Activated naive CD8-positive, alpha-beta T cell treated with anti-CD3 and anti-CD28 coated beads, Interleukin-2, amount 10 ng/mL, durations not matched to agents 7 days and 5 days (primary cell): ENCODE measurements around the gene HSPB6. TPM values are rescaled to one million over a fixed set of nuclear protein-coding genes. Genes with fewer than 3 reads are reported as not detected.
"Not testable (repeated sequence)": the region's sequence is repeated elsewhere in the genome, so short reads cannot be mapped to it uniquely, and the experiment has no call there.

Experiments used
- ATAC-seq: fragments of 150-1000 bp; cut with Tn5 transposase; one replicate; pipeline ENCODE4 v1.10.0; 2021; ENCODE audit warnings: low read depth, moderate library complexity
- POLR2A ChIA-PET: fragments of 350-600 bp; sonication (Branson Sonifier 250); formaldehyde crosslinking; loops from one replicate; lab custom pipeline; 2021; ENCODE audit warnings: antibody characterized with exemption; lab: Charles Lee
- DNase-seq: peaks from one replicate; pipeline ENCODE4 v3.0.0; 2021
- H3K27ac Mint-ChIP-seq: one replicate; pipeline ENCODE4 v1.8.0; 2022; ENCODE audit warnings: mild to moderate bottlenecking, mixed read lengths
- H3K27me3 Mint-ChIP-seq: one replicate; pipeline ENCODE4 v1.8.0; 2022; ENCODE audit warnings: mild to moderate bottlenecking, moderate library complexity, mixed read lengths
- H3K36me3 Mint-ChIP-seq: one replicate; pipeline ENCODE4 v1.8.0; 2021; ENCODE audit warnings: mild to moderate bottlenecking, mixed read lengths
- H3K4me1 Mint-ChIP-seq: one replicate; pipeline ENCODE4 v1.8.0; 2021; ENCODE audit warnings: mixed read lengths
- H3K4me3 Mint-ChIP-seq: one replicate; pipeline ENCODE4 v1.8.0; 2022; ENCODE audit warnings: mild to moderate bottlenecking, moderate library complexity, mixed read lengths
- H3K9me3 Mint-ChIP-seq: one replicate; pipeline ENCODE4 v1.8.0; 2021; ENCODE audit warnings: mixed read lengths
- total RNA-seq, 2 experiments: library from RNA; stranded (reverse); gene quantifications; one replicate each; pipeline ENCODE4 v1.2.3, GENCODE V29; 2021

Gene HSPB6
- total RNA-seq, 2 experiments from 2014 or later = 0.36 TPM; not detected in 1

DNA sequence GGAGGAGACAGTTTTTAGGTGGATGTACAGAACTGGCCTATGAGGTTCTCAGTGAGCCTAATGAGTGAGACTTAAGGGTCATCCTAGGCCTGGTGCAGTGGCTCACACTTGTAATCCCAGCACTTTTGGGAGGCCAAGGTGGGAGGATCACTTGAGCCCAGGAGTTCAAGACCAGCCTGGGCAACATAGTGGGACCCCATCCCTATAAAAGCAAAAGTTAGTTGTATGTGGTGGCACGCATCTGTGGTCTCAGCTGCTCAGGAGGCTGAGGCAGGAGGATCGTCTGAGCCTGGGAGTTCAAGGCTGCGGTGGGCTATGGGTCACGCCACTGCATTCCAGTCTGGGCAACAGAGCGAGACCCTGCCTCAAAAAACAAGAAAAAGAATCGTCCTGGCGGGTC is 32.7 kb downstream of the HSPB6 start:
- H3K9me3 Mint-ChIP-seq, H3K4me1 Mint-ChIP-seq, H3K27me3 Mint-ChIP-seq, H3K27ac Mint-ChIP-seq, ATAC-seq, H3K4me3 Mint-ChIP-seq, DNase-seq: not testable (repeated sequence)
- peaks cover 22% of the 10 kb centered on the region for H3K36me3 Mint-ChIP-seq
- POLR2A ChIA-PET = interaction anchor here (0.6 kb wide), 1 partner anchor 177 kb away, joined by 3 read pairs; no protein-coding TSS in a partner anchor

GRCh38 chr19:35723671-35724070 is 33.2 kb downstream of the HSPB6 start:
- Mint-ChIP-seq H3K4me3 (no peak overlapping the region), H3K27me3 (no peaks in the 10 kb centered on the region), H3K9me3 (no peaks in the 10 kb centered on the region), H3K27ac (no peak overlapping the region), H3K4me1 (peaks cover 12% of the 10 kb centered on the region), H3K36me3 (peaks cover 22% of the 10 kb centered on the region)
- DNase-seq (no peak), ATAC-seq (no peak)
- POLR2A ChIA-PET = interaction anchor here (0.6 kb wide), 1 partner anchor 177 kb away, joined by 3 read pairs; no protein-coding TSS in a partner anchor

DNA sequence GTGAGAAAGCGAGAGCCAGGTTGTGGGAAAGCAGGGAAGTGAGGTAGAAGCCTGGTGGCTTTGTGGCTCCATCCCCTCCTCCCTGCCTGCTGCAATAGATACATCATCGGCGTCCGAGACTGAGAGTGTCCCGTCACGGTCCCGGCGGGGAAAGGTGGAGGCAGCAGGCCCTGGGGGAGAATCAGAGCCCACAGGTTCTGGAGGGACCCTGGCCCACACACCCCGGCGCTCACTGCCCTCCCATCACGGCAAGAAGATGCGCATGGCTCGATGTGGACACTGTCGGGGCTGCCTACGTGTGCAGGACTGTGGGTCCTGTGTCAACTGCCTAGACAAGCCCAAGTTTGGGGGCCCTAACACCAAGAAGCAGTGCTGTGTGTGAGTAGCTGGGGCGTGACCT is 33.9 kb downstream of the HSPB6 start:
- Mint-ChIP-seq H3K36me3 (peaks cover 17% of the 10 kb centered on the region), H3K9me3 (no peaks in the 10 kb centered on the region), H3K4me1 (peaks cover 12% of the 10 kb centered on the region), H3K4me3 (no peak overlapping the region), H3K27ac (no peak overlapping the region), H3K27me3 (no peaks in the 10 kb centered on the region)
- POLR2A ChIA-PET = no interaction called here
- no peak for DNase-seq
- ATAC-seq = no peak

DNA sequence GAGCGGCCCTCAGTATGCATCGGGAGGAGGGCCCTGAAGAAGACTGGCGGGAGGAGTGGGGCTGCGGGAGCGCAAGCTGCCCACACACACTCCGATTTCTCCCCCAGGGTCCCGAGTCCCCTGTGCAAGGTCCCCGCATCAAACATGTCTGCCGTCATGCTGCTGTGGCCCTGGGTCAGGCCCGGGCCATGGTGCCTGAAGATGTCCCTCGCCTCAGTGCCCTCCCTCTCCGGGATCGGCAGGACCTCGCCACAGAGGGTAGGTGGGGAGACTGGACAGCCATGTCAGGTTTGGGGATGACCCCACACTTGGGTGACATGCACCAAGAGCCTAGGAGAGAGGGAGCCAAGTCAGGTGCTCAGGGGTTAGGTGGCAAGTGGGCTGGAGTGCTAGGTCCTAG is 34.4 kb downstream of the HSPB6 start:
- no peak overlapping the region for H3K27ac Mint-ChIP-seq
- no peak for ATAC-seq
- H3K27me3 Mint-ChIP-seq = no peaks in the 10 kb centered on the region
- no peak overlapping the region for H3K4me3 Mint-ChIP-seq
- peaks cover 17% of the 10 kb centered on the region for H3K36me3 Mint-ChIP-seq
- POLR2A ChIA-PET = no interaction called here
- peaks cover 12% of the 10 kb centered on the region for H3K4me1 Mint-ChIP-seq
- no peaks in the 10 kb centered on the region for H3K9me3 Mint-ChIP-seq
- DNase-seq = no peak

- peaks cover 19% of the 10 kb centered on the region for H3K36me3 Mint-ChIP-seq
- H3K9me3 Mint-ChIP-seq = no peaks in the 10 kb centered on the region
- DNase-seq (no peak), ATAC-seq (no peak)
- no peaks in the 10 kb centered on the region for H3K27me3 Mint-ChIP-seq
- H3K27ac Mint-ChIP-seq = peak overlapping the region; percentile 38
- peaks cover 14% of the 10 kb centered on the region for H3K4me1 Mint-ChIP-seq
- POLR2A ChIA-PET = interaction anchor here (0.8 kb wide), 1 partner anchor 24 kb away, joined by 4 read pairs; the partner anchor contains the start of genes PSENEN and U2AF1L4
- no peak overlapping the region for H3K4me3 Mint-ChIP-seq
Observed at GRCh38 chr19:35721374-35721773, 35.5 kb downstream of the HSPB6 start.

- ATAC-seq (no peak), DNase-seq (no peak)
- no peak overlapping the region for H3K4me3 Mint-ChIP-seq
- peaks cover 21% of the 10 kb centered on the region for H3K4me1 Mint-ChIP-seq
- no peak overlapping the region for H3K27ac Mint-ChIP-seq
- H3K9me3 Mint-ChIP-seq = no peaks in the 10 kb centered on the region
- H3K27me3 Mint-ChIP-seq = no peaks in the 10 kb centered on the region
- POLR2A ChIA-PET = interaction anchor here (0.8 to 3.3 kb wide), 2 partner anchors 20 to 25 kb away, joined by 4 to 32 read pairs; partner anchors contain the start of genes IGFLR1, PSENEN and U2AF1L4
- H3K36me3 Mint-ChIP-seq = peaks cover 15% of the 10 kb centered on the region
Observed at GRCh38 chr19:35720648-35721047, 36.2 kb downstream of the HSPB6 start.

- Mint-ChIP-seq H3K4me3 (peak overlapping the region; percentile 49), H3K4me1 (peaks cover 21% of the 10 kb centered on the region), H3K9me3 (no peaks in the 10 kb centered on the region), H3K27ac (no peak overlapping the region), H3K27me3 (no peaks in the 10 kb centered on the region), H3K36me3 (peaks cover 15% of the 10 kb centered on the region)
- POLR2A ChIA-PET = interaction anchor here (3.3 kb wide), 1 partner anchor 21 kb away, joined by 32 read pairs; the partner anchor contains the start of gene IGFLR1
- DNase-seq (no peak), ATAC-seq (no peak)
Observed at GRCh38 chr19:35720163-35720524, 36.7 kb downstream of the HSPB6 start.

DNA sequence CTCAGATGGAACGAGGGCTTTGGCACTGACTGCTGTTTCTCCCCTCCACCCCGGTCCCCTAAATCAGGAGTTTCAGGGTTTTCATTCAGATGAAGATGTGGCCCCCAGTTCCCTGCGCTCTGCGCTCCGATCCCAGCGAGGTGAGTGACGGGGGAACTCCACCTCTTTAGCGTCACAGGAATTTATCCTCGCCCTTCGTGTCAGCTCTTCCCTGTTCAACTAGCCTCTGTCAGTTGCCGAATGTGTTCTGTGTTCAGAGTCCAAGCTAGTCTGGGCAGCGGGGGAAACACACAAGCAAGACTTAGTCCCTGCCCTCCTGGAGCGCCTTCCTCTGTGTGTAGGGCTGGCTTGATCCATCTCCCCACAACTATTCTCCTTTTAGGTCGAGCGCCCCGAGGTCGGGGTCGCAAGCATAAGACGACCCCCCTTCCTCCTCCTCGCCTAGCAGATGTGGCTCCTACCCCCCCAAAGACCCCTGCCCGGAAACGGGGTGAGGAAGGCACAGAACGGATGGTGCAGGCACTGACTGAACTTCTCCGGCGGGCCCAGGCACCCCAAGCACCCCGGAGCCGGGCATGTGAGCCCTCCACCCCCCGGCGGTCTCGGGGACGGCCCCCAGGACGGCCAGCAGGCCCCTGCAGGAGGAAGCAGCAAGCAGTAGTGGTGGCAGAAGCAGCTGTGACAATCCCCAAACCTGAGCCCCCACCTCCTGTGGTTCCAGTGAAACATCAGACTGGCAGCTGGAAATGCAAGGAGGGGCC is 37.2 kb downstream of the HSPB6 start:
- Mint-ChIP-seq H3K27me3 (no peaks in the 10 kb centered on the region), H3K4me3 (peak overlapping the region; percentile 97)
- no peak for DNase-seq

DNA sequence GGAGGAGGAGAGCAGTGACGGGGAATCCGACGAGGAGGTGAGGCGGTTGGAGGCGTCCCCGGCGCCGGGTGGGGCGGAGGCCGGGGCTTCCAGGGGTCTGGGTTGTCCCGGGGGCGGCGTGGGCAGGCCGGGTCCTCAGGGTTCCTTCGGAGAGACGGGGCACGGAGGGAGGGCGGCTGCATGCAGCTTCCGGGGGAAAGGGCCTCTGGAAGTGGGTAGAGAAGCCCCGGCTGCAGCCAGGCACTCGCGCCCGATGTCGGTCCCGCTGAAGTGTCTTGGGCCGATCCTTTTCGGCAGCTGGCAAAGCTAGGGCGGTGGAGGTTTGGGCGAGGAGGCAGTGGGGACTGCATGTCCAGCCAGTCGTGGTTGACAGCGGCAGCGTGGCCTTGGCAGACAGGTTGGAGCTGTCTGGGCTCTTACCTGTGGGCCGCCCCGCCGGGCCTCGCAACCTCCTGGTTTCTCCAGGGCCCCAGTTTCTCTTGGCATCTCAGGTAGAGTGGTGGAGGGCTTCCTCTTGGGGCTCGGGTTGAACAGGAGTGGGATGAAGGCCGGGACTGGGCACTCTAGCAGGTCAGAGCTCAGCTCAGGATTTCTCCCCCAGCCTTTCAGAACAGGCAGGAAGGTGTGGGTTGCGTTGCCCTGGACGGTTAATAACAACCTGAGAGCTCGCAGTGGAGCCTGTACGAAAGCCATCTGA is 38.3 kb downstream of the HSPB6 start:
- Mint-ChIP-seq H3K4me1 (peaks cover 37% of the 10 kb centered on the region), H3K36me3 (peaks cover 18% of the 10 kb centered on the region), H3K4me3 (peak overlapping the region; percentile 97)

More for the DNA sequence above, 37.2 kb downstream of the HSPB6 start:
- Mint-ChIP-seq H3K9me3 (no peaks in the 10 kb centered on the region), H3K27ac (peak overlapping the region; percentile 92), H3K4me1 (peaks cover 26% of the 10 kb centered on the region), H3K36me3 (peaks cover 15% of the 10 kb centered on the region)
- ATAC-seq = no peak
- POLR2A ChIA-PET = interaction anchor here (0.5 to 3.3 kb wide), 11 partner anchors 17 to 363 kb away, joined by 3 to 32 read pairs (median 7); partner anchors contain the start of genes COX6B1, HAUS5, HSPB6 and IGFLR1

DNA sequence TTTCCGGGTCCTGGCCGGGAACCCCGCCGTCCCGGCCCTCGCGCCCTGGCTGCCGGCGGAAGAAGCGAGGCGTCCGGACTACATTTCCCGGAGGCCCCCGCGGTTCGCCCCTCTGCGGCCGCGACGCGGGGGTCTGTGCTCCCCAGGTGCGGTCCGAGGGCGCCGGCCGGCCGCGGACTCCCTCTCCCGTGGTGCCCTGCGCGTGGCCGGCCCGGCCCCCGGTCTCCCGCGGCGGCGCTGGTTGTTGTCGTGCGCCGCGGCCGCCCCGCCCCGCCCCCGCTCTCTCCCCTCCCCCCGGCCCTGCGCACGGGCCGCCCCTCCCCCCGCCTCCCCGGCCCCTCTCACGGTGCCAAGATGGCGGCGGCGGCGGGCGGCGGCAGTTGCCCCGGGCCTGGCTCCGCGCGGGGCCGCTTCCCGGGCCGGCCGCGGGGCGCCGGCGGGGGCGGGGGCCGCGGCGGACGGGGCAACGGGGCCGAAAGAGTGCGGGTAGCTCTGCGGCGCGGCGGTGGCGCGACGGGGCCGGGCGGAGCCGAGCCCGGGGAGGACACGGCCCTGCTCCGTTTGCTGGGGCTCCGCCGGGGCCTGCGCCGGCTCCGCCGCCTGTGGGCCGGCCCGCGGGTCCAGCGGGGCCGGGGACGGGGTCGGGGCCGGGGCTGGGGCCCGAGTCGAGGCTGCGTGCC is 39.0 kb downstream of the HSPB6 start, which contains the start of gene KMT2B:
Gene KMT2B, plus strand, starts transcription at position 339 of the 680 bp plus-strand sequence. Its CDS starts 16 bp downstream, at position 355.
- peaks cover 15% of the 10 kb centered on the region for H3K36me3 Mint-ChIP-seq

More for the DNA sequence above, 38.3 kb downstream of the HSPB6 start:
- no peaks in the 10 kb centered on the region for H3K9me3 Mint-ChIP-seq
- peak; percentile 1 for ATAC-seq
- H3K27me3 Mint-ChIP-seq = no peaks in the 10 kb centered on the region
- DNase-seq = peak; percentile 75
- POLR2A ChIA-PET = interaction anchor here (0.5 to 3.3 kb wide), 19 partner anchors 9 to 510 kb away, joined by 3 to 32 read pairs (median 5); partner anchors contain the start of genes COX6B1, HAUS5, HSPB6 and IGFLR1
- peak overlapping the region; percentile 92 for H3K27ac Mint-ChIP-seq

GRCh38 chr19:35716801-35717664 is 39.8 kb downstream of the HSPB6 start:
- peak overlapping the region; percentile 94 for H3K27ac Mint-ChIP-seq
- peak overlapping the region; percentile 97 for H3K4me3 Mint-ChIP-seq
- H3K9me3 Mint-ChIP-seq = no peaks in the 10 kb centered on the region
- DNase-seq (peak; percentile 87), ATAC-seq (peak; percentile 71)
- peaks cover 13% of the 10 kb centered on the region for H3K36me3 Mint-ChIP-seq
- POLR2A ChIA-PET = interaction anchor here (1.0 to 6.6 kb wide), 4 partner anchors 15 to 24 kb away, joined by 3 to 75 read pairs (median 46); partner anchors contain the start of gene IGFLR1
- H3K27me3 Mint-ChIP-seq = no peaks in the 10 kb centered on the region
- peaks cover 49% of the 10 kb centered on the region for H3K4me1 Mint-ChIP-seq

More for the DNA sequence above, 39.0 kb downstream of the HSPB6 start, which contains the start of gene KMT2B:
- ATAC-seq (peak; percentile 0), DNase-seq (peak; percentile 96)
- H3K4me3 Mint-ChIP-seq = peak within 1 kb of the TSS; percentile 97
- H3K9me3 Mint-ChIP-seq = no peaks in the 10 kb centered on the region
- no peaks in the 10 kb centered on the region for H3K27me3 Mint-ChIP-seq
- peak within 1 kb of the TSS; percentile 94 for H3K27ac Mint-ChIP-seq
- H3K4me1 Mint-ChIP-seq = peaks cover 41% of the 10 kb centered on the region
- POLR2A ChIA-PET = interaction anchor here (0.5 to 3.3 kb wide), 15 partner anchors 9 to 509 kb away, joined by 3 to 32 read pairs (median 5); partner anchors contain the start of genes HSPB6, IGFLR1, KIRREL2 and LIN37
